Measurements from ENCODE around the gene ACIN1. TPM values are rescaled to one million over a fixed set of nuclear protein-coding genes. Genes with fewer than 3 reads are reported as not detected.

The ACIN1 gene
- total RNA-seq, 1 experiment from 2014 or later, result 179 TPM

- DNase-seq (ENCODE audit: low read depth, low spot score) (peak; percentile 81), ATAC-seq (peak; percentile 75)
- ChIA-PET RAD21 (ENCODE audit: low non-redundant PET in 1 of 2, low total read pairs in 2 of 2, uncharacterized antibody in 2 of 2, unreplicated experiment in 2 of 2) (interaction anchor here (0.7 to 2.2 kb wide), 6 partner anchors 13 to 82 kb away, joined by 3 to 10 read pairs (median 4); no protein-coding TSS in a partner anchor), CTCF (interaction anchor here (0.7 to 9.9 kb wide), 9 partner anchors 12 to 127 kb away, joined by 3 to 175 read pairs (median 9); partner anchors contain the start of genes AJUBA and PRMT5), POLR2A (interaction anchor here (0.6 to 1.1 kb wide), 2 partner anchors 15 to 496 kb away, joined by 3 read pairs; no protein-coding TSS in a partner anchor)
- TF ChIP-seq RAD21 (IDR thresholded peaks at IDR 0.05; ENCODE audit: low read depth) (peak; percentile 57), TCF7L2 (IDR thresholded peaks at IDR 0.05; ENCODE audit: borderline replicate concordance, extremely low read depth, insufficient read depth, insufficient read length) (no peak), EGR1 (IDR thresholded peaks at IDR 0.05; ENCODE audit: low read depth) (peak; percentile 53; the same call in 1 of the 2 replicates), POLR2AphosphoS5 (IDR thresholded peaks at IDR 0.05; ENCODE audit: low read depth, low read length) (peak; percentile 28), MAX (IDR thresholded peaks at IDR 0.05) (peak; percentile 51; the same call in 1 of the 2 replicates), ATF3 (IDR thresholded peaks at IDR 0.05) (no peak), CTCF (IDR thresholded peaks at IDR 0.05 in 2 of 3, conservative IDR thresholded peaks at IDR 0.05 in 1 of 3; ENCODE audit: borderline replicate concordance in 1 of 3, insufficient read depth in 1 of 3, low read depth in 2 of 3, low read length in 2 of 3) (peak; percentile 68 to 88 (median 80); a peak in 5 of 6 replicates)
- Histone ChIP-seq H3K27me3 (ENCODE audit: insufficient read depth, low read length) (no peaks in the 10 kb centered on the region), H3K27ac (ENCODE audit: low read depth, low read length) (peak overlapping the region; percentile 84), H2AFZ (ENCODE audit: low read depth, low read length, poor library complexity, severe bottlenecking) (no peak overlapping the region), H3K36me3 (ENCODE audit: control insufficient read depth in 1 of 2, insufficient read depth in 2 of 2, low read length in 2 of 2) (peaks cover 17 to 18% of the 10 kb centered on the region in 2 experiments; a peak in 3 of 4 replicates), H3K4me1 (ENCODE audit: control insufficient read depth in 1 of 2, insufficient read depth in 2 of 2, low read length in 2 of 2) (peaks cover 12 to 28% of the 10 kb centered on the region in 2 experiments), H3K4me2 (ENCODE audit: low read length) (peak overlapping the region; percentile 95), H3K9me3 (ENCODE audit: control insufficient read depth in 1 of 2, insufficient read depth in 1 of 2, low read depth in 1 of 2, low read length in 2 of 2) (no peaks in the 10 kb centered on the region), H3K9me2 (ENCODE audit: insufficient read depth) (no peaks in the 10 kb centered on the region), H4K20me1 (ENCODE audit: insufficient read depth) (no peaks in the 10 kb centered on the region), H3K4me3 (replicated peaks in 1 of 2; ENCODE audit: low read depth in 1 of 2, low read length in 2 of 2) (peak overlapping the region; percentile 59 to 61), H3K9ac (ENCODE audit: low read length) (peak overlapping the region; percentile 63), H3K79me2 (ENCODE audit: insufficient read depth, low read length) (peaks cover 7% of the 10 kb centered on the region; the same call in 1 of the 2 replicates)
- intact Hi-C loops (cut with micrococcal nuclease), result loop anchor here (5.0 kb wide), 2 partner anchors 49 to 499 kb away; no protein-coding TSS in a partner anchor
- no TSS peak for BruUV-seq (replicated peaks)
These were observed 38.6 kb downstream of the ACIN1 start for GRCh38 chr14:23056145-23056955.

Data from HCT116 (cell line).